GM12874 (cell line): ENCODE measurements around the gene PIGS.

ENCODE experiments used
- TF ChIP-seq, protein P1 (sequence below): IDR thresholded peaks from 2 replicates; pipeline ENCODE4 v1.5.1; 2011; ENCODE audit warnings: low read depth, mild to moderate bottlenecking, control low read depth, low read length, moderate library complexity; ENCODE audit not compliant: insufficient read depth

PIGS gene

DNA sequence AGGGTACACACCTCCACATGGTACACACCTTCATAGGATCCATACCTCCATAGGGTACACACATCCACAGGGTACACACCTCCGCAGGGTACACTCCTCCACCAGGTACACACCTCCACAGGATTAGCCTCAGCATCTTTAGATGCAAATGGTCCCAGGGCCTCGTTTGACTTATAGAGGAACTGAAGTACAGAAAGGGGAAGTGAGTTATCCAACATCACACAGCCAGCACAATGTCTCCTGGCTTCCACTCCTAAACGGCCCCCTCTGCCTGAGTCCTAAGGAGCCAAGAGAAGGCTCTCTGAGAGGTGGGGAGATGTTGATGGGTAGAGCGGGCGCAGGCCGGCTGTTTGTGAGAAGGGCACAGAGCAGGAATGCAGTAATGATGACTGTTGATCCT is 53.2 kb downstream of the PIGS start:
- TF ChIP-seq, protein P1, sequence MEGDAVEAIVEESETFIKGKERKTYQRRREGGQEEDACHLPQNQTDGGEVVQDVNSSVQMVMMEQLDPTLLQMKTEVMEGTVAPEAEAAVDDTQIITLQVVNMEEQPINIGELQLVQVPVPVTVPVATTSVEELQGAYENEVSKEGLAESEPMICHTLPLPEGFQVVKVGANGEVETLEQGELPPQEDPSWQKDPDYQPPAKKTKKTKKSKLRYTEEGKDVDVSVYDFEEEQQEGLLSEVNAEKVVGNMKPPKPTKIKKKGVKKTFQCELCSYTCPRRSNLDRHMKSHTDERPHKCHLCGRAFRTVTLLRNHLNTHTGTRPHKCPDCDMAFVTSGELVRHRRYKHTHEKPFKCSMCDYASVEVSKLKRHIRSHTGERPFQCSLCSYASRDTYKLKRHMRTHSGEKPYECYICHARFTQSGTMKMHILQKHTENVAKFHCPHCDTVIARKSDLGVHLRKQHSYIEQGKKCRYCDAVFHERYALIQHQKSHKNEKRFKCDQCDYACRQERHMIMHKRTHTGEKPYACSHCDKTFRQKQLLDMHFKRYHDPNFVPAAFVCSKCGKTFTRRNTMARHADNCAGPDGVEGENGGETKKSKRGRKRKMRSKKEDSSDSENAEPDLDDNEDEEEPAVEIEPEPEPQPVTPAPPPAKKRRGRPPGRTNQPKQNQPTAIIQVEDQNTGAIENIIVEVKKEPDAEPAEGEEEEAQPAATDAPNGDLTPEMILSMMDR = no peak

DNA sequence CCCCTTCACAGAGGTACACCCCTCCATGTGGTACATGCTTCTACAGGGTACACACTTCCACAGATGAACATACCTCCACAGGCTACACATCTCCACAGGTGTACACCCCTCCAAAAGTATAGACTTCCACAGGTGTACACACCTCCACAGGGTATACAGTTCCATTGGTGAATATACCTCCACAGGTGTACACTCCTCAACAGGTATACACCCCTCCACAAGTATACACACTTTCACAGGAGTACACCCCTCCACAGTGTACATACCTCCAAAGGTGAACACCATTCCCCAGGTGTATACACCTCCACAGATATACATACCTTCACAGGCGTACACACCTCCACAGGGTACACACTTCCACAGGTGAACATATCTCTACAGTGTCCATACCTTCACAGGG is 55.8 kb downstream of the PIGS start:
- TF ChIP-seq, protein P1 = no peak

DNA sequence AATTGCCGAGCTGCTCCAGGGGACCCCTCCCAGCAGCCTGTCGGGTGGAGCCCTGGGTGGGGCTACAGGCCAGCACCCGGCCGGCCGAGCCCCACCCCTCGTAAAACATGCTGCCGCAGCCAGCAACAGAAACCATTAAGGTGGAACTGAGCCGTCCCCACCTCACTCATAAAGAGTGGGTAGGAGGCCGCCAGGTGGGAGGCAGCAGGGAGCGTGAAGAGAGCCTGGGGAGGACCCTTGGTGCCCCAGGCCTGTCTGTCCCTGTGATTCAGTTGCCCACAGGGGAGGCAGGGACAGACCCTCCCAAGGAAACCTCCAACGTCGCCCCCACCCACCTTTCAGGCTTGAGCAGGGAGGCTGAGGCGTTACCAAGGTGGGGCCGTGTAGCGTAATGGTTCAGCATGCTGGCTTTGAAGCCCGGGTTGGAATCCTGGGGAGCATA is 56.7 kb downstream of the PIGS start:
- TF ChIP-seq, protein P1 = no peak

DNA sequence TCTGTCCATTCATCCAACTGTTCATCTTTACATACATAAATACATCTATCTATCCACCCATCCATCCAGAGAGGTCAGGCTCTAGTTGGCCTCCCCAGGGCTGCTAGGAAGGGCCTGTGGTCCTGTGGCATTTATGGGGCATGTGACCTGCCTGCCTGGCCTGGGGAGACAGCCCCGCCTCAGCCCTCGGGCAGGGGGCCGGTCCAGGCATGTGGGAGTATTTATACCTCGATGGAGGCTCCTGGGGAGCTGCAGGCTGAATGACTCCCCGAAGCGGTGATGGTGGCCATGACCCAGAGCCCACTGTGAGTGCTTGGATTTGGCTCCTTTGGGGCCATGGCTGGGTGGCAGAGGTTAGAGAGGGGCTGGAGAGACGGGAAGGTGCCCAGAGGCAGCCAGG is 57.8 kb downstream of the PIGS start:
- TF ChIP-seq, protein P1 = no peak

DNA sequence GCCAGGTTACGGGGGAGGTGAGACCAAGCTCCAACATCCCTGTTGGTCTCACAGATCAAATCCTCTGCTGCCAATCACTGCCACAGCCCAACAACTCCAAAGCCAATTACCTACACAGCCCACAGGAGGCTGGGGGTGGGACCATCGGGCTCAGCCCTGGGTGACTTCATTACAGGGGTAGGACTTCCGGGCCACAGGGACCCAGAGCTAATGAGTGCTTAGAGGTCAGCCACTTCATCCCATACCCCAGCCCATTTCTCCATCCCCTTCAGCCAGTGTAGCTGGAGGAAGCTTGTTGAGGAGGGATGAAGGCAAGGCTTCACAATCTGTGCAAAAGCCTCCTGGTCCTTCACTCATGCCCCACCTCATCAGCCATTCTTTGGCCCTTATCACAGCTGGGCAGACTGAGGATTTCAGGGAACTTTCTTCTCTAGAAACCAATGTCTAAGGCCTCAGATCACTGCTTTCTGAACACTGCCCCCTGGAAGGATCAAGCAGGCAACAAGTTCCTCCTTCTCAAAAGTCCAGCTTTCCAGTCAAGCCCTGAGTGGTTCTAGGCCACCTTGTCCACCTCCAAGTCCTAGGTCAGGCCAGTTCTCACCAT is 59.4 kb downstream of the PIGS start:
- TF ChIP-seq, protein P1 = no peak

DNA sequence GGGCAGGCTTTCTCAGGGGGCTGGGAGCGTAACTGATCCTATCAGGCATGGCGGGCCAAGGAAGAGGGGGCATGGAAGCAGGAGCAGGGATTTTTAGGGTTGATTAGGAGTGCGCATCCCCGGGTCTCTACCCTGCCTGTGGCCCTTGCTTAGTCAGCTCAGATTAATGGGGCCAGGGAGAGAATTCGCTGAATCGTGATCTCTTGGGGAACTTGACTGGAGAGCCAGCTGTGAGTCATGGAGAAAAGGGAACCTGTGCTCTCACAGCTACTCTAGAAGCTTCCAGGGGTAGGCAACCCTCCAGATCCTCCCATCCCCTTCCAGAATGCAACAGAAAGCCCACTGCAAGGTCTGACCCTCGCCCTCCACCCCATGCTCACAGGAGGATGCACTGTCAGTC is 61.5 kb downstream of the PIGS start:
- TF ChIP-seq, protein P1 = no peak

DNA sequence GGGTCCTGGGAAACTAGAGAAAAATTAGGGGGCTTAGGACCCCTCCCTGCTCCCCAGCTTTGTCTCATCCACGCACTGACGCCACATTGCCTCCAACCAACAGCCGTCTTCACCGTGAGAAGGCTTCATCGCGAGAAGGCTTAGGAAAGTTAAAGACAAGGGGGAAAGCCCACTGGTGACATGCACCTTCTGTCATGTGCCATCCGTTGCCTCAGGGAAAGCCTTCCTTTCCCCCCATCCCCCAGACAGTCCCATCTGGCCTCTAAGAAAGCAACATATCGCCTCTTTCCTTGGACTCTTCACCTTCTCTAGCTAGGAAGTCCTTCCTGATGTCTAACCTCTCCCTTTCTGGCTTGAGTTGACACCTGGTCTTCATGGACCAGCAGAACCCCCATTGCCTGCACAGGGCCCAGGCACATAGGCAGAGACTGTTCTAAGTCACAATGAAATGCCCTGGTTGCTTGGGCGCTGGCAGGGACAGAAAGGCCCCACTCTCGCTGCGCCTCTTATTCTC is 63.1 kb downstream of the PIGS start:
- TF ChIP-seq, protein P1 = no peak
